ENCODE data around the gene ITPR3.

ITPR3 gene

DNA sequence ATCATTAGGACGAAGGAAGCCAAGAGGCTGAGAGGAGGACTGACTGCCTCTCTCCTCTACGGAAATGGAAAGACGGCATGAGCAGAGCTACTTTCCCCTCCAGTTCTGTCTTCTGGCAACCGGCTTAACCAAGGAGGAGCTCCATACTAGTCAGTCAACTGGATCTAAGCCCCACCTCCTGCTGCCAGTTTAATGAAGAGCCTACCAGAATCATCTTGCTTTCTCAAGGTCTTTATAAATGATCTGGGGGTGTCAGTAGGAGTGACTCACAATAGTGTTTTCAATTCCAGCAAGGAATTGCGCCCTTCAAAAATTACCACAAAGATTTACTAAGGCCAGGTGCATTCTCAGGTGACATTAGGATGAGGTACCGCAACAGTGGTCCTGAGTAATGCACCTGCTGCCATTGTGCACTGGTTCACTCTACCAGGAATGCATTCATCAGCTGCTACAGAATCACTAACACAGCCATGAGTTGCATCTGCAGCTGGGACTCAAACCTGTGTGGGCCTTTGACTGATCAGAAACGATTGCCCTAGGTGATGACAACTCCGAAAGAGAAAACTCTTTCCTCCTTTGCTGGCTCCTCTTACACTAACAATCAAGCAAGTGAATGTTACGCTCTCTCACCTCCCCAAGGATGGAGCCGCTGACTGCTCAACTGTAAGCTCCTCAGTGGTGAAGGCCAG is 87.5 kb downstream of the ITPR3 start:
- peaks cover 7 to 18% of the 10 kb centered on the region in 2 donors for H3K4me1 ChIP-seq (ENCODE audit: control insufficient read depth in 1 of 2, insufficient read depth in 2 of 2, low read length in 2 of 2)
- no peaks in the 10 kb centered on the region for H3K27me3 ChIP-seq (ENCODE audit: low read depth, low read length)
- H3K9me3 ChIP-seq (ENCODE audit: control insufficient read depth in 1 of 2, low read length in 2 of 2): no peaks in the 10 kb centered on the region
- no peak overlapping the region for H3K27ac ChIP-seq (ENCODE audit: low read length)
- H3K36me3 ChIP-seq (ENCODE audit: control insufficient read depth in 1 of 2, insufficient read depth in 2 of 2, low read length in 2 of 2): peaks cover 0 to 5% of the 10 kb centered on the region in 2 donors
- no peak overlapping the region for H3K4me3 ChIP-seq (ENCODE audit: low read depth in 1 of 2, low read length in 2 of 2)

- Histone ChIP-seq H3K27me3 (ENCODE audit: low read depth, low read length) (no peaks in the 10 kb centered on the region), H3K27ac (ENCODE audit: low read length) (no peak overlapping the region), H3K4me3 (ENCODE audit: low read depth in 1 of 2, low read length in 2 of 2) (no peak overlapping the region), H3K4me1 (ENCODE audit: control insufficient read depth in 1 of 2, insufficient read depth in 2 of 2, low read length in 2 of 2) (peaks cover 7 to 18% of the 10 kb centered on the region in 2 donors), H3K9me3 (ENCODE audit: control insufficient read depth in 1 of 2, low read length in 2 of 2) (no peaks in the 10 kb centered on the region), H3K36me3 (ENCODE audit: control insufficient read depth in 1 of 2, insufficient read depth in 2 of 2, low read length in 2 of 2) (peaks cover 0 to 5% of the 10 kb centered on the region in 2 donors)
Observed at GRCh38 chr6:33709605-33710295, 88.6 kb downstream of the ITPR3 start.

DNA sequence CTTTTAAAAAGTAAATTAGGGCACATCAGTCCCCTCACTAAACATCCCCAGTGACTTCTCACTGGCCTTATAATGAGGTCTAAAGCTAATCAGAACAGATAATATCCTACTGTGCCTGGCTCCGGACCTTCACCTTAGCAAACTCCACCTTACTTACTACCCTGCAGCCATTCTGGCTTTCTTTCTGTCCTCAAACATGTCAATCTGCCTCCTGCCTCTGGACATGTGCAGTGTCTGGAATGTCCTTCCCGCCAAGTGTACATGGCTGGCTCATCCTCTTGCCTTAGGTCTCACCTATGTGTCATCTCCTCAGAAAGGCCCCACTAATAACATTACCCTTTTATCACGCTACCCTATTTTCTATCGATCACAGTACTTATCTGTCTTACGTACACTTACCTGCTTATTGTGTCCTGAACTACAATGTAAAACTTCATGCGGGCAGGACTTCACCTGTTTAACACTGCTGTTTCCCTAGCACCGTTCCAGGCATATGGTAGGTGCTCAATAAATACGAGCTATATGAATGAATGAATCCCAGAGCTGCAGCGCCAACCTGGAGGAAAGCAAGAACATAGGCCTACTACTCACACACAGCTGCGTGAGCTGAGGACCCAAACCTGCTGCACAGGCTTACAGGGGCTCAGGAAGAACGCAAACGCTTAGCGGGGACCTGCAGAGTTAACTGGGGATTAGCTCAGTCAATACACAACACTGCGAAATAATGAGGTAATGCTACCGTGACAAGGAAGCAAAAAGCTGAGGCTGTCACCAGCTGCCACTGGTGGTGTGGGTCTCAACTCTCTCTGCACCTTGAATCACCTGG is 89.4 kb downstream of the ITPR3 start:
- peak overlapping the region; percentile 92 for H3K27ac ChIP-seq (ENCODE audit: low read length)
- peaks cover 7 to 18% of the 10 kb centered on the region in 2 donors for H3K4me1 ChIP-seq (ENCODE audit: control insufficient read depth in 1 of 2, insufficient read depth in 2 of 2, low read length in 2 of 2)
- peak overlapping the region; percentile 76 to 81 for H3K4me3 ChIP-seq (ENCODE audit: low read depth in 1 of 2, low read length in 2 of 2)
- peaks cover 0 to 5% of the 10 kb centered on the region in 2 donors for H3K36me3 ChIP-seq (ENCODE audit: control insufficient read depth in 1 of 2, insufficient read depth in 2 of 2, low read length in 2 of 2)
- no peaks in the 10 kb centered on the region for H3K9me3 ChIP-seq (ENCODE audit: control insufficient read depth in 1 of 2, low read length in 2 of 2)
- no peaks in the 10 kb centered on the region for H3K27me3 ChIP-seq (ENCODE audit: low read depth, low read length)

GRCh38 chr6:33711140-33712129 is 90.3 kb downstream of the ITPR3 start, which contains the start of gene UQCC2:
Gene UQCC2, minus strand, starts transcription at chr6:33711700. Its CDS starts 14 bp downstream, at chr6:33711686.
- Histone ChIP-seq H3K36me3 (ENCODE audit: control insufficient read depth in 1 of 2, insufficient read depth in 2 of 2, low read length in 2 of 2) (peaks cover 0 to 5% of the 10 kb centered on the region in 2 donors), H3K4me3 (ENCODE audit: low read depth in 1 of 2, low read length in 2 of 2) (peak within 1 kb of the TSS; percentile 76 to 81), H3K27ac (ENCODE audit: low read length) (peak within 1 kb of the TSS; percentile 92), H3K4me1 (ENCODE audit: control insufficient read depth in 1 of 2, insufficient read depth in 2 of 2, low read length in 2 of 2) (peaks cover 7 to 18% of the 10 kb centered on the region in 2 donors), H3K9me3 (ENCODE audit: control insufficient read depth in 1 of 2, low read length in 2 of 2) (no peaks in the 10 kb centered on the region), H3K27me3 (ENCODE audit: low read depth, low read length) (no peaks in the 10 kb centered on the region)

DNA sequence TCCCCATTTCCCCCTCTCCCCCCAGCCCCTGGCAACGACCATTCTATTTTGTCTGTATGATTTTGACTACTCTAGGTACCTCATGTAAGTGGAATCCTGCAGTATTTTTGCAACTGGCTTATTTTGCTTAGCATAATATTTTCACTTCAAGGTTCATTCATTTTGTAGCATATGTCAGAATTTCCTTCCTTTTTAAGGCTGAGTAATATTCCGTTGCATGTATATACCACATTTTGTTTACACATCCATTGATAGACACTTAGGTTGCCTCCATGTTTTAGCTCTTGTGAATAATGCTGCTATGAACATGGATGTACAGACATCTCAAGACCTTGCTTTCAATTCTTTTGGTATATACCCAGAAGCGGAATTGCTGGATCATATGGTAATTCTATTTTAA is 91.8 kb downstream of the ITPR3 start:
- Histone ChIP-seq H3K4me1 (ENCODE audit: control insufficient read depth in 1 of 2, insufficient read depth in 2 of 2, low read length in 2 of 2) (peaks cover 7 to 24% of the 10 kb centered on the region in 2 donors), H3K27ac (ENCODE audit: low read length) (no peak overlapping the region), H3K36me3 (ENCODE audit: control insufficient read depth in 1 of 2, insufficient read depth in 2 of 2, low read length in 2 of 2) (peaks cover 0 to under 1% of the 10 kb centered on the region in 2 donors), H3K27me3 (ENCODE audit: low read depth, low read length) (no peaks in the 10 kb centered on the region), H3K4me3 (ENCODE audit: low read depth in 1 of 2, low read length in 2 of 2) (no peak overlapping the region), H3K9me3 (ENCODE audit: control insufficient read depth in 1 of 2, low read length in 2 of 2) (no peaks in the 10 kb centered on the region)

DNA sequence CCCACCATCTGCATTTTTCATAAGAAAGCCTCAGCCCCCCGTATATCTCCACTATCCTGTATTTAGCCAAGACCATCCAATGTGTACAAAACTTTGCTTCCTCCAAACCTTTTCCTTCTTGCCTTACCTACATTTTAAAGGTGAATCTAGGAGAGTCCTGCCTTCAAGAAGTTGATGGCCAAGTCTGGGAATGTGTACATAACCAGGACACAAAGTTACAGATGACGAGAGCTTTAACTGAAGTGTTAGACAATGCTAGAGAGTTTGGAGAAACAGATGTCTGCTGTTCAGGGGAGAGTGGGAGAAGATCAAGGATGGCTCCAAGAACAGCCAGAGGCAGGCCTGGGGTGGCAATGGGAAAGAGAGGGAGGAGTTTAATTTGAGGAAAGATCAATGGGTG is 92.7 kb downstream of the ITPR3 start:
- Histone ChIP-seq H3K4me1 (ENCODE audit: control insufficient read depth in 1 of 2, insufficient read depth in 2 of 2, low read length in 2 of 2) (peaks cover 7 to 31% of the 10 kb centered on the region in 2 donors), H3K27me3 (ENCODE audit: low read depth, low read length) (no peaks in the 10 kb centered on the region), H3K36me3 (ENCODE audit: control insufficient read depth in 1 of 2, insufficient read depth in 2 of 2, low read length in 2 of 2) (no peaks in the 10 kb centered on the region), H3K4me3 (ENCODE audit: low read depth in 1 of 2, low read length in 2 of 2) (no peak overlapping the region), H3K27ac (ENCODE audit: low read length) (no peak overlapping the region), H3K9me3 (ENCODE audit: control insufficient read depth in 1 of 2, low read length in 2 of 2) (no peaks in the 10 kb centered on the region)

DNA sequence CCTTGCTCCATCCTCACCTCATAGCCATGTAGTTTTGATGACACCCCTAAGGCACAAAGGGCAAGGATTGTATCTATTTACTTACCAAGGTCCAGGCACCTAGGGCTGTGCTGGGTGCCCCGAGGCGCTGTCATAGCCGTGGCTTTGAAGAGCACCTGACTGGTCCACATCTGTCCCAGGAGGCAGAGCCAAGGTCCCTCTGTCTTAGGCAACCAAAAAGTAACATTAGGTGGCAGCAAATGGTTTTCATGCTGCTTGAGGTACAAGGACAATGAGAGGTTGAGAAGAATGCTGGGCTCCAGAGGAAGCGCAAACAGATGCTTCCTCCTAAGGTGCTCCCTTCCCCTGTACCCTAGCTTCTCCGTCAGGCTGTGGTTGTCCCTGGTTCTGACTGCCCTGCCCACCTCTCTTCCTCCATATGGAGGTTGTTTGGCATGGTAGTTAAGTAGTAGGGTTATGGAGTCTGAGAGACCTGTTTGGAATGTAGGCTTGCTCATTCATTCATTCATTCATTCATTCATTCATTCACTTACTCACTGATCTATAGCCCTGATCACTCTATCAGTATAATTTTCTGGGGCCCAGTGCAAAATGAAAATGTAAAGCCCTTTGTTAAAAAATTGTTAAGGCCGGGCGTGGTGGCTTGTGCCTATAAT is 93.4 kb downstream of the ITPR3 start:
- H3K9me3 ChIP-seq (ENCODE audit: control insufficient read depth in 1 of 2, low read length in 2 of 2): no peaks in the 10 kb centered on the region
- H3K27me3 ChIP-seq (ENCODE audit: low read depth, low read length): no peaks in the 10 kb centered on the region
- peaks cover 7 to 30% of the 10 kb centered on the region in 2 donors for H3K4me1 ChIP-seq (ENCODE audit: control insufficient read depth in 1 of 2, insufficient read depth in 2 of 2, low read length in 2 of 2)
- H3K36me3 ChIP-seq (ENCODE audit: control insufficient read depth in 1 of 2, insufficient read depth in 2 of 2, low read length in 2 of 2): no peaks in the 10 kb centered on the region
- H3K27ac ChIP-seq (ENCODE audit: low read length): no peak overlapping the region
- no peak overlapping the region for H3K4me3 ChIP-seq (ENCODE audit: low read depth in 1 of 2, low read length in 2 of 2)

DNA sequence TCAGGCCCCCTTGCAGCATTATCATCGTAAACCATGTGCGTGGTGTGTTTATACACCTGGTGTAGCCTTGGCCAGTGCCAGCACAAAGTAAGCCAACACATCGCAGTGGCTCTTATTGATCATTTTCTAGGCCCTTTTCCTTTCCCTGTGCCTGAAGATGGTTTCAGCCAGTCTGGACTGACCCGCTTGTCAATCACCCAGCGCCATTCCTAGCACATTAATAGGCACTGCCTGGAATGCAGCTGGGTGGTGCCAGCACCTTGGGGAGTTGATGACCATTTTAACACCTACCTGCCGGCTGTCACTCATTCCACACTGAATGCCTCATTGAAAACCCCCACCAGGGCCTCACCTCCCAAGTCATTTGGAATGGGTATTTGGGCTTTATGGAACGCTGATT is 95.3 kb downstream of the ITPR3 start:
- Histone ChIP-seq H3K9me3 (ENCODE audit: control insufficient read depth in 1 of 2, low read length in 2 of 2) (no peaks in the 10 kb centered on the region), H3K36me3 (ENCODE audit: control insufficient read depth in 1 of 2, insufficient read depth in 2 of 2, low read length in 2 of 2) (no peaks in the 10 kb centered on the region), H3K27ac (ENCODE audit: low read length) (no peak overlapping the region), H3K4me3 (ENCODE audit: low read depth in 1 of 2, low read length in 2 of 2) (no peak overlapping the region), H3K4me1 (ENCODE audit: control insufficient read depth in 1 of 2, insufficient read depth in 2 of 2, low read length in 2 of 2) (peaks cover 0 to 13% of the 10 kb centered on the region in 2 donors), H3K27me3 (ENCODE audit: low read depth, low read length) (no peaks in the 10 kb centered on the region)

GRCh38 chr6:33716890-33717632 is 95.9 kb downstream of the ITPR3 start:
- Histone ChIP-seq H3K4me3 (ENCODE audit: low read depth in 1 of 2, low read length in 2 of 2) (no peak overlapping the region), H3K27me3 (ENCODE audit: low read depth, low read length) (no peaks in the 10 kb centered on the region), H3K4me1 (ENCODE audit: control insufficient read depth in 1 of 2, insufficient read depth in 2 of 2, low read length in 2 of 2) (peaks cover 0 to 13% of the 10 kb centered on the region in 2 donors), H3K9me3 (ENCODE audit: control insufficient read depth in 1 of 2, low read length in 2 of 2) (no peaks in the 10 kb centered on the region), H3K36me3 (ENCODE audit: control insufficient read depth in 1 of 2, insufficient read depth in 2 of 2, low read length in 2 of 2) (no peaks in the 10 kb centered on the region), H3K27ac (ENCODE audit: low read length) (no peak overlapping the region)
